CD4-positive, alpha-beta T cell (primary cell): ENCODE data around the gene MLC1. TPM values are rescaled to one million over a fixed set of nuclear protein-coding genes. Genes with fewer than 3 reads are reported as not detected.

Experiments used
- ATAC-seq: fragments of 200-7000 bp; cut with Tn5 transposase; one replicate; pipeline ENCODE4 v1.10.0; 2022; ENCODE audit warnings: mild to moderate bottlenecking; ENCODE audit not compliant: poor library complexity
- CTCF ChIA-PET: fragments of 350-600 bp; sonication (Branson Sonifier 250); formaldehyde crosslinking; loops from one replicate; lab custom pipeline; 2021; ENCODE audit warnings: antibody characterized with exemption, inconsistent platforms; lab: Charles Lee
- POLR2A ChIA-PET: fragments of 350-600 bp; sonication (Branson Sonifier 250); formaldehyde crosslinking; loops from one replicate; lab custom pipeline; 2021; ENCODE audit warnings: antibody characterized with exemption, inconsistent platforms; lab: Charles Lee
- DNase-seq, 14 experiments: peaks; one replicate each; pipeline ENCODE4 v3.0.0-alpha.2; 2013 to 2020; ENCODE audit warnings: mixed read lengths in 2 of 14
- H3K27ac ChIP-seq, 2 donors: one replicate each; pipeline versions ENCODE4 v1.5.1 to v1.7.0; 2013; ENCODE audit warnings: low read length in 2 of 2, low read depth in 1 of 2, mild to moderate bottlenecking in 1 of 2
- H3K27me3 ChIP-seq, 2 experiments: 1 replicate in 1 of 2; 2 replicates in 1 of 2; pipeline versions ENCODE4 v1.6.1 to v1.7.0; 2013; ENCODE audit warnings: low read length in 2 of 2, control low read depth in 1 of 2, mild to moderate bottlenecking in 1 of 2, moderate library complexity in 1 of 2; ENCODE audit not compliant: insufficient read depth in 2 of 2, control insufficient read depth in 1 of 2
- H3K36me3 ChIP-seq: one replicate; pipeline ENCODE4 v1.6.1; 2013; ENCODE audit warnings: low read length, control low read depth; ENCODE audit not compliant: insufficient read depth
- H3K4me1 ChIP-seq: one replicate; pipeline ENCODE4 v1.6.1; 2013; ENCODE audit warnings: low read length, control low read depth; ENCODE audit not compliant: insufficient read depth
- H3K4me3 ChIP-seq: one replicate; pipeline ENCODE4 v1.5.1; 2013; ENCODE audit warnings: mild to moderate bottlenecking, low read length, moderate library complexity
- H3K9me3 ChIP-seq, 2 experiments: 1 replicate in 1 of 2; 2 replicates in 1 of 2; pipeline versions ENCODE4 v1.6.1 to v1.7.0; 2013; ENCODE audit warnings: low read length in 2 of 2, mild to moderate bottlenecking in 2 of 2, control low read depth in 1 of 2, moderate library complexity in 1 of 2; ENCODE audit not compliant: control insufficient read depth in 1 of 2, insufficient read depth in 1 of 2
- H3K27ac Mint-ChIP-seq: one replicate; pipeline ENCODE4 v1.8.0; 2020; ENCODE audit warnings: mixed read lengths
- H3K27me3 Mint-ChIP-seq: one replicate; pipeline ENCODE4 v1.8.0; 2021; ENCODE audit warnings: mixed read lengths
- H3K36me3 Mint-ChIP-seq: one replicate; pipeline ENCODE4 v1.8.0; 2021; ENCODE audit warnings: low read depth, mixed read lengths
- H3K4me1 Mint-ChIP-seq: one replicate; pipeline ENCODE4 v1.8.0; 2021; ENCODE audit warnings: low read depth, mixed read lengths
- H3K4me3 Mint-ChIP-seq: one replicate; pipeline ENCODE4 v1.8.0; 2020; ENCODE audit warnings: mild to moderate bottlenecking, mixed read lengths
- H3K9me3 Mint-ChIP-seq: one replicate; pipeline ENCODE4 v1.8.0; 2020; ENCODE audit warnings: mixed read lengths
- intact Hi-C, 2 experiments: fragments of 100-400 bp; cut with DNase I in 1 of 2; cut with micrococcal nuclease in 1 of 2; formaldehyde crosslinking; loops; one replicate each; pipeline versions ENCODE4 v1.15.1 to v1.9.0; 2023 to 2025; cut with DNase I, micrococcal nuclease
- total RNA-seq, 174 experiments: library from RNA in 2 of 174; stranded (reverse) in 2 of 174; gene quantifications; one replicate each; pipeline ENCODE4 v1.2.3 and lab custom pipeline; 2021 to 2026
- TF ChIP-seq, protein P1 (sequence below): fragments of 200-600 bp; IDR thresholded peaks from one replicate; pipeline ENCODE4 v1.8.0; 2022; ENCODE audit warnings: antibody characterized with exemption, mild to moderate bottlenecking

MLC1 gene
- total RNA-seq, 2 experiments from 2014 or later: 0.16 TPM; not detected in 1

DNA sequence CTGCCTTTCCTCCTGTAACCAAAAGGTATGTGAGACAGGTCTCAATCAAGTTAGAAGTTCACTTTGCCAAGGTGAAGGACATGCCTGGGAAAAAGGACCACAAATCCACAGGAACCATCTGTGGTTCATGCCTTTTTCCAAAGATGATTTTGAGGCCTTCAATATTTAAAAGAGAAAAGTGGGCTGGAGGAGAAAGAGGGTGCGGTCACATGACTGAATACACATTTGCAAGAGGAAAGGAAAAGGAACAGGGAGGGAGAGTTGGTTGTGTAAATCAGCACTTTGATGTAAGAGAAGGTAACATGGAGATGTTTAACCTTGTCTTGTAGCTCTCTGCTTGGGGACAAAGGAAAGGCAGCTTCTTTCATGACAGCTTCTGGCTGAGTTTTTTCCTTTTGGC, 25.8 kb upstream of the MLC1 start:
- DNase-seq (no peak), ATAC-seq (no peak)
- Histone ChIP-seq H3K4me3 (no peak overlapping the region), H3K27me3 (peaks cover 7 to 9% of the 10 kb centered on the region in 2 experiments), H3K27ac (no peak overlapping the region), H3K36me3 (no peaks in the 10 kb centered on the region), H3K9me3 (no peaks in the 10 kb centered on the region), H3K4me1 (peaks cover 12% of the 10 kb centered on the region)
- ChIA-PET POLR2A (no interaction called here), CTCF (interaction anchor here (0.6 kb wide), 1 partner anchor 257 kb away, joined by 3 read pairs; no protein-coding TSS in a partner anchor)
- intact Hi-C loops: no loop called here
- H3K36me3 Mint-ChIP-seq: no peaks in the 10 kb centered on the region
- H3K9me3 Mint-ChIP-seq: no peaks in the 10 kb centered on the region
- H3K27ac Mint-ChIP-seq: no peak overlapping the region
- H3K4me3 Mint-ChIP-seq: no peak overlapping the region
- peaks cover 30% of the 10 kb centered on the region for H3K27me3 Mint-ChIP-seq
- TF ChIP-seq, protein P1, sequence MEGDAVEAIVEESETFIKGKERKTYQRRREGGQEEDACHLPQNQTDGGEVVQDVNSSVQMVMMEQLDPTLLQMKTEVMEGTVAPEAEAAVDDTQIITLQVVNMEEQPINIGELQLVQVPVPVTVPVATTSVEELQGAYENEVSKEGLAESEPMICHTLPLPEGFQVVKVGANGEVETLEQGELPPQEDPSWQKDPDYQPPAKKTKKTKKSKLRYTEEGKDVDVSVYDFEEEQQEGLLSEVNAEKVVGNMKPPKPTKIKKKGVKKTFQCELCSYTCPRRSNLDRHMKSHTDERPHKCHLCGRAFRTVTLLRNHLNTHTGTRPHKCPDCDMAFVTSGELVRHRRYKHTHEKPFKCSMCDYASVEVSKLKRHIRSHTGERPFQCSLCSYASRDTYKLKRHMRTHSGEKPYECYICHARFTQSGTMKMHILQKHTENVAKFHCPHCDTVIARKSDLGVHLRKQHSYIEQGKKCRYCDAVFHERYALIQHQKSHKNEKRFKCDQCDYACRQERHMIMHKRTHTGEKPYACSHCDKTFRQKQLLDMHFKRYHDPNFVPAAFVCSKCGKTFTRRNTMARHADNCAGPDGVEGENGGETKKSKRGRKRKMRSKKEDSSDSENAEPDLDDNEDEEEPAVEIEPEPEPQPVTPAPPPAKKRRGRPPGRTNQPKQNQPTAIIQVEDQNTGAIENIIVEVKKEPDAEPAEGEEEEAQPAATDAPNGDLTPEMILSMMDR: no peak
- peaks cover under 1% of the 10 kb centered on the region for H3K4me1 Mint-ChIP-seq

DNA sequence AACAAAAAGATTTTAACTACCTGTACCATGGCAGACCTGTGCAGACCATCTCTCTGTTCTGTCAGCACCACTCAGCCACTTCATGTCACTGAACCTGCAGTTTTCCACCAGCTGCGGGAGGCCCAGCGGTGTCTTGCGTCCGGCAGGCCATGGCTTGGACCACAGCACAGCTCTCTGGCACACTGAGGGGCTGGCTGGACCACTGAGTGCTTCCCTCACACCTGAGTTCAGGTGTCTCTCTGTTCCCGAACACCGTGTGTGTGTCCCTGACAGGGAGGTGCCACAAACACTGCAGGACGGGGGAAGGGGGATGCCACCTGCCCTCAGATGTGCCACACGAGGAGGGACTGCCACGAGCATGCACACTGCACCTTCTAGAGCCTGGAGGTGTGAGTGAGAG, 22.3 kb upstream of the MLC1 start:
- TF ChIP-seq, protein P1: no peak
- ATAC-seq (no peak), DNase-seq (no peak)
- Mint-ChIP-seq H3K4me1 (peaks cover 7% of the 10 kb centered on the region), H3K27ac (no peak overlapping the region), H3K27me3 (peaks cover 12% of the 10 kb centered on the region), H3K9me3 (no peaks in the 10 kb centered on the region), H3K4me3 (no peak overlapping the region), H3K36me3 (no peaks in the 10 kb centered on the region)
- POLR2A ChIA-PET: no interaction called here
- no peak overlapping the region for H3K27ac ChIP-seq
- H3K4me3 ChIP-seq: no peak overlapping the region
- no peaks in the 10 kb centered on the region for H3K9me3 ChIP-seq
- CTCF ChIA-PET: interaction anchor here (0.8 kb wide), 1 partner anchor 10 kb away, joined by 3 read pairs; no protein-coding TSS in a partner anchor
- H3K4me1 ChIP-seq: peaks cover 13% of the 10 kb centered on the region
- H3K36me3 ChIP-seq: no peaks in the 10 kb centered on the region
- intact Hi-C loops: no loop called here
- H3K27me3 ChIP-seq: peaks cover 0 to 4% of the 10 kb centered on the region in 2 experiments

DNA sequence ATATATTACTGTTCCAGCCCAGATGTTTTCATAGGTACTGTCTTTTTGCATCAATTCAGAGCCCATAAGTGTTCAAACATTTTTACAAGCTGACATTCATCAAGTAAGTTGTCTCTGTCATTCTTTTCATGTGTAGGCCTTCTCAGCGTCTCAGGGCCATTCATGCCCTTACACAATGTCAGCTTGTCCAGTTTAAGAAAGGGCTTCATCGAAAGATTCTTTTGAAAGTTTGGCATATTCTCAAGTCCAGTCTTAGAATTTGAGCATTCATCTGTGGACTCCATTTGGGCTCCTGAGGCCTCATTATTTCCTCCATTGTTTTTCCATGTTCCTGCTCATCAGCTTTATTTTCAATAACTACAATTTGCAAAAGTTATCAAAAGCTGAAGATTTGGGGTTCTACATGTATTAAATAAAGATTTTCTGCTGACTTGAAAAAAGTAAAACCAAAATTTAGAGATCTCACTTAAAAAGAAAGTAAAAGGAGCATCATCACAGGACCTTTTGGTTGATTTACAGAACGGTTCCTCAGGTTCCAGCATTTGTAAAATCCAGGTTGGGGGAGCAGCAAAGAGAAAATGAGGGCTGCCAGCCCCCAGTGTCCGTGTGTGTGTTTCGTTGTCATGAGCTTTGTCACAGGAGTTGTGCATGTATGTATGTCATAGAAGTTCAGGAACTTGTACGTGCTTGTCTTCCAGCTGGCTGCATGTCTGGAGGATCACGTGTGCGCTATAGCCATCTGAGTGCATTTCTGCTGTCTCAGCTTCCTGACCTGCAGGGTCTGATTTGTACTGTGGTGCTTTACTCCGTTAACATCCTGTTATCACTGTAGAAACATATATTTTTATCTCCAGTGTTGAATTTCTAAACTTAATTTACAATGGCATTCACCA, 20.2 kb upstream of the MLC1 start:
- Histone ChIP-seq H3K4me3 (peak overlapping the region; percentile 5), H3K9me3 (no peaks in the 10 kb centered on the region), H3K27ac (no peak overlapping the region), H3K4me1 (peaks cover 4% of the 10 kb centered on the region), H3K27me3 (peaks cover 0 to 2% of the 10 kb centered on the region in 2 experiments), H3K36me3 (no peaks in the 10 kb centered on the region)
- intact Hi-C loops: no loop called here
- Mint-ChIP-seq H3K4me1 (peaks cover 7% of the 10 kb centered on the region), H3K9me3 (no peaks in the 10 kb centered on the region), H3K27me3 (peaks cover 3% of the 10 kb centered on the region), H3K4me3 (no peak overlapping the region), H3K36me3 (no peaks in the 10 kb centered on the region), H3K27ac (no peak overlapping the region)
- ATAC-seq (peak; percentile 43), DNase-seq (peak in 4 of 14 experiments; percentile 24 to 37 (median 35))
- TF ChIP-seq, protein P1: no peak
- ChIA-PET CTCF (no interaction called here), POLR2A (no interaction called here)
